HG03432 (cell line): Measurements from ENCODE around the gene MBTPS2.
"Not testable (repeated sequence)": the region's sequence is repeated elsewhere in the genome, so short reads cannot be mapped to it uniquely, and the experiment has no call there.

ENCODE experiments used
- ATAC-seq: cut with Tn5 transposase; IDR thresholded peaks from one replicate; pipeline ENCODE4 v1.9.1; 2021; ENCODE audit warnings: mild to moderate bottlenecking, moderate library complexity; ENCODE audit not compliant: unreplicated experiment

MBTPS2 gene

GRCh38 chrX:21839334-21840192 lies at the start of gene MBTPS2:
MBTPS2 (plus strand) TSS chrX:21839617; CDS start chrX:21839735, 118 bp downstream.
- peak; percentile 90 for ATAC-seq

- ATAC-seq: peak; percentile 63
Measured at GRCh38 chrX:21798677-21799219, 40.7 kb upstream of the MBTPS2 start.

- no peak for ATAC-seq
Measured at GRCh38 chrX:21799767-21800166, 39.6 kb upstream of the MBTPS2 start.

GRCh38 chrX:21800344-21800770 lies 39.1 kb upstream of the MBTPS2 start:
- no peak for ATAC-seq

GRCh38 chrX:21802054-21802670 lies 37.3 kb upstream of the MBTPS2 start:
- ATAC-seq: no peak

- no peak for ATAC-seq
Measured at GRCh38 chrX:21802839-21803238, 36.6 kb upstream of the MBTPS2 start.

- no peak for ATAC-seq
Measured at GRCh38 chrX:21806691-21807090, 32.7 kb upstream of the MBTPS2 start.

- ATAC-seq: no peak
Measured at GRCh38 chrX:21811832-21812231, 27.6 kb upstream of the MBTPS2 start.

GRCh38 chrX:21812628-21813027 lies 26.8 kb upstream of the MBTPS2 start:
- ATAC-seq: no peak

GRCh38 chrX:21813612-21814368 lies 25.6 kb upstream of the MBTPS2 start:
- no peak for ATAC-seq

GRCh38 chrX:21816136-21816535 lies 23.3 kb upstream of the MBTPS2 start:
- ATAC-seq: no peak

GRCh38 chrX:21820170-21820569 lies 19.2 kb upstream of the MBTPS2 start:
- not testable (repeated sequence) for ATAC-seq

GRCh38 chrX:21821875-21822274 lies 17.5 kb upstream of the MBTPS2 start:
- ATAC-seq: no peak

GRCh38 chrX:21831496-21831895 lies 7.9 kb upstream of the MBTPS2 start:
- no peak for ATAC-seq

GRCh38 chrX:21837056-21837455 lies 2.4 kb upstream of the MBTPS2 start:
- ATAC-seq: no peak

GRCh38 chrX:21838937-21839333 lies 482 bp upstream of the MBTPS2 start:
- peak; percentile 25 for ATAC-seq

- ATAC-seq: peak; percentile 11
Measured at GRCh38 chrX:21840193-21840545, 752 bp downstream of the MBTPS2 start.

GRCh38 chrX:21843179-21843578 lies 3.8 kb downstream of the MBTPS2 start:
- no peak for ATAC-seq

- ATAC-seq: no peak
Measured at GRCh38 chrX:21845096-21845495, 5.7 kb downstream of the MBTPS2 start.

- ATAC-seq: no peak
Measured at GRCh38 chrX:21847342-21847741, 7.9 kb downstream of the MBTPS2 start.

GRCh38 chrX:21853578-21853977 lies 14.2 kb downstream of the MBTPS2 start:
- ATAC-seq: no peak
